Astrocyte (in vitro differentiated cells and primary cell): ENCODE results near the gene MXRA7. TPM values are rescaled to one million over a fixed set of nuclear protein-coding genes. Genes with fewer than 3 reads are reported as not detected.
A peak's percentile ranks its signal among the peaks of the same experiment; 100 is the strongest.

Experiments used
- DNase-seq: peaks from one replicate; pipeline ENCODE4 v3.0.0-alpha.2; 2010; ENCODE audit warnings: low read depth
- FAIRE-seq: peaks from 2 replicates; lab custom pipeline; 2011; peaks lifted over from hg19 to GRCh38; lab: Jason Lieb, UNC
- H2AFZ ChIP-seq: 2 replicates; pipeline ENCODE4 v1.6.0; 2012; ENCODE audit warnings: low read depth, low read length, inconsistent platforms
- H3K27ac ChIP-seq: 2 replicates; pipeline ENCODE4 v1.5.1; 2011; ENCODE audit warnings: low read depth, low read length, inconsistent platforms
- H3K27me3 ChIP-seq: 2 replicates; pipeline ENCODE4 v1.6.0; 2011; ENCODE audit warnings: low read length, inconsistent platforms; ENCODE audit not compliant: insufficient read depth
- H3K36me3 ChIP-seq: 2 replicates; pipeline ENCODE4 v1.5.1; 2011; ENCODE audit warnings: low read length, inconsistent platforms; ENCODE audit not compliant: insufficient read depth
- H3K4me1 ChIP-seq: 2 replicates; pipeline ENCODE4 v1.5.1; 2011; ENCODE audit warnings: low read length, inconsistent platforms; ENCODE audit not compliant: insufficient read depth
- H3K4me2 ChIP-seq: 2 replicates; pipeline ENCODE4 v1.6.0; 2012; ENCODE audit warnings: low read length, inconsistent platforms
- H3K4me3 ChIP-seq: 2 replicates; pipeline ENCODE4 v1.5.1; 2011; ENCODE audit warnings: low read depth, mild to moderate bottlenecking, low read length, inconsistent platforms; ENCODE audit not compliant: insufficient read depth
- H3K79me2 ChIP-seq: 2 replicates; pipeline ENCODE4 v1.6.0; 2012; ENCODE audit warnings: mild to moderate bottlenecking, low read length, inconsistent platforms; ENCODE audit not compliant: insufficient read depth
- H3K9ac ChIP-seq: 2 replicates; pipeline ENCODE4 v1.6.0; 2012; ENCODE audit warnings: mild to moderate bottlenecking, low read length, inconsistent platforms
- H3K9me3 ChIP-seq: 2 replicates; pipeline ENCODE4 v1.5.1; 2012; ENCODE audit warnings: low read depth, mild to moderate bottlenecking, low read length, inconsistent platforms; ENCODE audit not compliant: insufficient read depth
- H4K20me1 ChIP-seq: 2 replicates; pipeline ENCODE4 v1.6.0; 2012; ENCODE audit warnings: low read length, inconsistent platforms; ENCODE audit not compliant: insufficient read depth
- H3K27ac Mint-ChIP-seq: one replicate; pipeline ENCODE4 v1.8.0; 2021; ENCODE audit warnings: mild to moderate bottlenecking, mixed read lengths; ENCODE audit not compliant: unreplicated experiment
- H3K27me3 Mint-ChIP-seq: one replicate; pipeline ENCODE4 v1.8.0; 2021; ENCODE audit warnings: low read depth, mixed read lengths; ENCODE audit not compliant: unreplicated experiment
- H3K36me3 Mint-ChIP-seq: one replicate; pipeline ENCODE4 v1.8.0; 2021; ENCODE audit warnings: low read depth, mixed read lengths; ENCODE audit not compliant: unreplicated experiment
- H3K4me1 Mint-ChIP-seq: one replicate; pipeline ENCODE4 v1.8.0; 2021; ENCODE audit warnings: low read depth, mixed read lengths; ENCODE audit not compliant: unreplicated experiment
- H3K4me3 Mint-ChIP-seq: one replicate; pipeline ENCODE4 v1.8.0; 2021; ENCODE audit warnings: mild to moderate bottlenecking, moderate library complexity, mixed read lengths; ENCODE audit not compliant: unreplicated experiment
- H3K9me3 Mint-ChIP-seq: one replicate; pipeline ENCODE4 v1.8.0; 2021; ENCODE audit warnings: mild to moderate bottlenecking, mixed read lengths; ENCODE audit not compliant: unreplicated experiment
- EZH2 ChIP-seq: IDR thresholded peaks from 2 replicates; pipeline ENCODE4 v1.6.1; 2012; ENCODE audit warnings: mild to moderate bottlenecking, low read length, inconsistent platforms; ENCODE audit not compliant: insufficient read depth
- total RNA-seq: library from RNA; stranded (reverse); gene quantifications from 2 replicates; pipeline ENCODE4 v1.2.1, GENCODE V29; 2021
- TF ChIP-seq, protein P1 (sequence below): IDR thresholded peaks from 2 replicates; pipeline ENCODE4 v1.5.1; 2011; ENCODE audit warnings: low read depth, mild to moderate bottlenecking, inconsistent platforms, low read length, moderate library complexity; ENCODE audit not compliant: insufficient read depth

MXRA7 gene
- total RNA-seq, 1 donor from 2014 or later, result 177 TPM

- Mint-ChIP-seq H3K9me3 (no peaks in the 10 kb centered on the region), H3K27ac (peak within 1 kb of the TSS; percentile 98), H3K27me3 (no peaks in the 10 kb centered on the region), H3K4me3 (peak within 1 kb of the TSS; percentile 99), H3K4me1 (peaks cover 18% of the 10 kb centered on the region), H3K36me3 (peaks cover 15% of the 10 kb centered on the region)
- Histone ChIP-seq H3K27ac (peak within 1 kb of the TSS; percentile 98), H2AFZ (peak within 1 kb of the TSS; percentile 92), H3K4me2 (peak within 1 kb of the TSS; percentile 90), H4K20me1 (peaks cover 41% of the 10 kb centered on the region), H3K79me2 (peaks cover 70% of the 10 kb centered on the region), H3K27me3 (no peaks in the 10 kb centered on the region), H3K9ac (peak within 1 kb of the TSS; percentile 98), H3K9me3 (no peaks in the 10 kb centered on the region), H3K36me3 (peaks cover 38% of the 10 kb centered on the region), H3K4me1 (peaks cover 35% of the 10 kb centered on the region), H3K4me3 (peak within 1 kb of the TSS; percentile 92)
- TF ChIP-seq EZH2, result no peak
- FAIRE-seq (no peak), DNase-seq (peak; percentile 95)
These were observed 26.4 kb upstream of the MXRA7 start, which contains the start of gene SRSF2 for GRCh38 chr17:76737082-76737675. Gene SRSF2, minus strand, starts transcription at chr17:76737331. Its CDS starts 171 bp downstream, at chr17:76737160.

DNA sequence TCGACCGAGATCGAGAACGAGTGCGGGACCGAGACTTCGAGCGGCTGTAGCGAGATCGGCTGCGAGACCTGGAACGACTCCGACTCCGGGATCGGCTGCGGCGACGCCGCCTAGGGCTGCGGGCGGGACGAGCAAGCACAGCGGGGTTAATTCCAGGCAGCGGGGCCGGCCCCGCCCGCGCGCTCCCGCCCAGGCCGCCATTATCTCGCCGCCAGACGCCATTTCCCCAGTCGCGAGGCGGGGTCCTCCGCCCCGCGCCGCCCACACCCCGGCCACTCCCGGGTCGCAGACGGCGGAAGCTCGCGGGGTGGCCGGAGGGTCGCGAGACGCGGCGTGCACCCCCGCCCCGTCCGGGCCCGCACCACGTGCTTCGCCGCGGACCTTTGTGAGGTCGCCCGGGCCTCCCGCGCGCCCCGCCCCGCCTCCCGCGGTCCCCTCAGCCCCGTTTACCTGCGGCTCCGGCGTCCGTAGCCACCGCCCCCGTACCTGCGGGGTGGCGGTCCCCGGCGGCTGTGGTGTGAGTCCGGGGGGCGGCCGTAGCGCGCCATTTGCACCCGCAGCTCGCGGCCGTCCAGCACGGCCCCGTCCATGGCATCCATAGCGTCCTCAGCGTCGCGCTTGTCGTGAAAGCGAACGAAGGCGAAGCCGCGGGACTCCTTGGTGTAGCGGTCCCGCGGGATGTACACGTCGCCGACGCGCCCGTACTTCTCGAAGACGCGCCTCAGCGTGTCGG lies 25.8 kb upstream of the MXRA7 start:
- Histone ChIP-seq H3K9me3 (no peaks in the 10 kb centered on the region), H3K36me3 (peaks cover 40% of the 10 kb centered on the region), H4K20me1 (peaks cover 47% of the 10 kb centered on the region), H3K27ac (peak overlapping the region; percentile 89), H2AFZ (no peak overlapping the region), H3K27me3 (no peaks in the 10 kb centered on the region), H3K9ac (peak overlapping the region; percentile 98), H3K4me1 (peaks cover 35% of the 10 kb centered on the region), H3K4me2 (peak overlapping the region; percentile 89), H3K4me3 (peak overlapping the region; percentile 92), H3K79me2 (peaks cover 74% of the 10 kb centered on the region)
- TF ChIP-seq EZH2, result no peak
- Mint-ChIP-seq H3K36me3 (peaks cover 15% of the 10 kb centered on the region), H3K4me3 (peak overlapping the region; percentile 99), H3K27me3 (no peaks in the 10 kb centered on the region), H3K4me1 (peaks cover 18% of the 10 kb centered on the region), H3K27ac (peak overlapping the region; percentile 98), H3K9me3 (no peaks in the 10 kb centered on the region)
- FAIRE-seq, result no peak
- no peak for DNase-seq

DNA sequence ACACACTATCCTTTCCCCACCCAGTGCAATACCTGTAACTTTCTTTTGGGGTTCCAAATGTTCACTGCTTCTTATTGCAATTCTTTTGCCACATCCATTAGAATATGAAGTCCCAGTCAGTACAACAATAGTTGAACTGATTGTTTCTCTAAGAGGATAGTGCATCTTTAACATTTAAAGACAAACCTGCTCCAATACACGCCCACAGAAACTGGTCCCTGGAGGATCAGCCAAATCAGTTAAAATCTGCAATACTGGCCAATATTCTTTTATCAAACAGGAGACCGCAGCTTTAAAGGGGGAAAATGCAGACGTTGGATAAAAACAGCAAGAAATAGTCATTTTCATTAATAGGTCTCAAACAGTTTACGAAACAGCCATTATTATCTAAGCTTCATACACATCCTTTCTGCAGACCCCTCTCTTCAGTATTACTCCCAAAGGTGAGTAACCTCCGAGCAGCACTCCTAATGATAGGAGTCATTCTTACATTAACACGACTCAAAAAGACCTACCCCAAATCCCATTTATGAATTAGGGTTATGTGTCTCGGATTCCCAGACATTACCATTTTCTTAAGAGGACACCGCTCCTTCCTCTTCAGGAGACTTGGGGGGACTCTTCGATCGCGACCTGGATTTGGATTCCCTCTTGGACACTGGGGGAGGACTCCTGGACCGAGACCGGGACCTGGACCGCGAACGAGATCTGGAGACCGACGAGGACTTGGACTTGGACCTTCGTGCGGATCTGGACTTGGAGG lies 25.0 kb upstream of the MXRA7 start:
- peaks cover 45% of the 10 kb centered on the region for H3K36me3 ChIP-seq
- peak overlapping the region; percentile 92 for H3K4me3 ChIP-seq
- no peaks in the 10 kb centered on the region for H3K27me3 Mint-ChIP-seq
- no peaks in the 10 kb centered on the region for H3K9me3 ChIP-seq
- peaks cover 79% of the 10 kb centered on the region for H3K79me2 ChIP-seq
- peak overlapping the region; percentile 89 for H3K4me2 ChIP-seq
- H3K9ac ChIP-seq, result peak overlapping the region; percentile 98
- DNase-seq (no peak), FAIRE-seq (no peak)
- peaks cover 35% of the 10 kb centered on the region for H3K4me1 ChIP-seq
- peak overlapping the region; percentile 99 for H3K4me3 Mint-ChIP-seq
- H4K20me1 ChIP-seq, result peaks cover 53% of the 10 kb centered on the region
- H3K27me3 ChIP-seq, result no peaks in the 10 kb centered on the region
- TF ChIP-seq EZH2, result no peak
- TF ChIP-seq, protein P1, sequence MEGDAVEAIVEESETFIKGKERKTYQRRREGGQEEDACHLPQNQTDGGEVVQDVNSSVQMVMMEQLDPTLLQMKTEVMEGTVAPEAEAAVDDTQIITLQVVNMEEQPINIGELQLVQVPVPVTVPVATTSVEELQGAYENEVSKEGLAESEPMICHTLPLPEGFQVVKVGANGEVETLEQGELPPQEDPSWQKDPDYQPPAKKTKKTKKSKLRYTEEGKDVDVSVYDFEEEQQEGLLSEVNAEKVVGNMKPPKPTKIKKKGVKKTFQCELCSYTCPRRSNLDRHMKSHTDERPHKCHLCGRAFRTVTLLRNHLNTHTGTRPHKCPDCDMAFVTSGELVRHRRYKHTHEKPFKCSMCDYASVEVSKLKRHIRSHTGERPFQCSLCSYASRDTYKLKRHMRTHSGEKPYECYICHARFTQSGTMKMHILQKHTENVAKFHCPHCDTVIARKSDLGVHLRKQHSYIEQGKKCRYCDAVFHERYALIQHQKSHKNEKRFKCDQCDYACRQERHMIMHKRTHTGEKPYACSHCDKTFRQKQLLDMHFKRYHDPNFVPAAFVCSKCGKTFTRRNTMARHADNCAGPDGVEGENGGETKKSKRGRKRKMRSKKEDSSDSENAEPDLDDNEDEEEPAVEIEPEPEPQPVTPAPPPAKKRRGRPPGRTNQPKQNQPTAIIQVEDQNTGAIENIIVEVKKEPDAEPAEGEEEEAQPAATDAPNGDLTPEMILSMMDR, result no peak
- peaks cover 15% of the 10 kb centered on the region for H3K36me3 Mint-ChIP-seq
- H3K9me3 Mint-ChIP-seq, result no peaks in the 10 kb centered on the region
- peaks cover 18% of the 10 kb centered on the region for H3K4me1 Mint-ChIP-seq
- H3K27ac ChIP-seq, result peak overlapping the region; percentile 89
- H3K27ac Mint-ChIP-seq, result peak overlapping the region; percentile 98
- no peak overlapping the region for H2AFZ ChIP-seq
